Measurements from ENCODE around the gene COLEC12. TPM values are rescaled to one million over a fixed set of nuclear protein-coding genes. Genes with fewer than 3 reads are reported as not detected.

COLEC12 gene
- total and polyA plus RNA-seq, 8 donors = 32.9 to 124 (median 103) TPM

DNA sequence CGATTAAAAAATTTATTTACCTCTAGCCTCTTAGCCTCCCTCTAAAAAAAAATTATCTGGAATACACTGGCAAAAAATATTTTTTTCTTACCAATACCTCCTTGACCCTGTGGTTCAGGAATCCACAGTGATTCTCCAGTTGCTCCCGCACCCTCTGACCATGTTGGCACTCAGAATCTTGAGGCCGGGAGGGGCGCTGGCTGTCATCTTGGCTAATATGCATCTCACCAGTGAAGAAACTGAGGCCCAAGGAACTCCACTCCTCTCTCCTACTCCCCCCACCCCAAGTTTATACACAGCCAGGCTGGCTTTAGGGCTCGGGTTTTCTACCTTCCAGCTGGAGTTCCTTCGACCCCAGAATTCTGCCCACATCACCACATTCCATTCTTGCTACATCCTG lies 134.8 kb downstream of the COLEC12 start:
- no peaks in the 10 kb centered on the region for H3K9me3 ChIP-seq
- no peak overlapping the region for H3K4me3 ChIP-seq
- ATAC-seq = no peak
- H3K36me3 ChIP-seq = no peaks in the 10 kb centered on the region
- intact Hi-C loops (cut with DNase I) = no loop called here
- TF ChIP-seq, protein P1, sequence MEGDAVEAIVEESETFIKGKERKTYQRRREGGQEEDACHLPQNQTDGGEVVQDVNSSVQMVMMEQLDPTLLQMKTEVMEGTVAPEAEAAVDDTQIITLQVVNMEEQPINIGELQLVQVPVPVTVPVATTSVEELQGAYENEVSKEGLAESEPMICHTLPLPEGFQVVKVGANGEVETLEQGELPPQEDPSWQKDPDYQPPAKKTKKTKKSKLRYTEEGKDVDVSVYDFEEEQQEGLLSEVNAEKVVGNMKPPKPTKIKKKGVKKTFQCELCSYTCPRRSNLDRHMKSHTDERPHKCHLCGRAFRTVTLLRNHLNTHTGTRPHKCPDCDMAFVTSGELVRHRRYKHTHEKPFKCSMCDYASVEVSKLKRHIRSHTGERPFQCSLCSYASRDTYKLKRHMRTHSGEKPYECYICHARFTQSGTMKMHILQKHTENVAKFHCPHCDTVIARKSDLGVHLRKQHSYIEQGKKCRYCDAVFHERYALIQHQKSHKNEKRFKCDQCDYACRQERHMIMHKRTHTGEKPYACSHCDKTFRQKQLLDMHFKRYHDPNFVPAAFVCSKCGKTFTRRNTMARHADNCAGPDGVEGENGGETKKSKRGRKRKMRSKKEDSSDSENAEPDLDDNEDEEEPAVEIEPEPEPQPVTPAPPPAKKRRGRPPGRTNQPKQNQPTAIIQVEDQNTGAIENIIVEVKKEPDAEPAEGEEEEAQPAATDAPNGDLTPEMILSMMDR (IDR thresholded peaks at IDR 0.05) = no peak
- H3K27ac ChIP-seq = no peak overlapping the region
- no peak for DNase-seq
- H3K4me1 ChIP-seq = peaks cover 9 to 26% of the 10 kb centered on the region in 2 donors
- H3K27me3 ChIP-seq = no peaks in the 10 kb centered on the region

DNA sequence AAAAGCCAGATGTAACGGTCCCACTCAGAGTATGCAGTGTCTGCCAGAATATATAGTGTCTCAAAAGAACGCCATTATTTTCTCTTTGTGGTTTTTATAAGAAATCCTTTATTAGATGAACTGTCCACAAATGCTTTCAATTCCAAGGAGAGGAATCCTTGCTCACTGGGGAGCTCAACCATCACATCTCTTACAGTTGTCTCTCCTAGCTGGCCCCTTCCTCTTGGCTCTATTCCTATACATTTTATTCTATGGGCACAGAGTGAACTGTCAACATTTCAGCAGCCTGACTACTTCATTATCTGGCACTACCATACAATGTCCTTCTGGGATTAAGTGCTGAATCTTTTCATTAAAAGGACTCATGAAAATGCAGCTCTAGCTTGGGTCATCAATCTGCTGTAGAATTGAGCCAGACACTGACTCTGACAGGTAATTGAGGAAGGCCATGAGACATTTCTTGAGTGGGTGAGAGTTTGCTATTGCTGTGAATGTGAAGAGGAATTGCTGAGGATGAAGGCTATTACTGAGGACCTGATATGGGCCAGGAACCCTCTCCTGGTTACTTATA lies 136.2 kb downstream of the COLEC12 start:
- no peak for ATAC-seq
- intact Hi-C loops (cut with DNase I) = no loop called here
- no peak for DNase-seq
- Histone ChIP-seq H3K4me3 (no peak overlapping the region), H3K36me3 (no peaks in the 10 kb centered on the region), H3K27me3 (no peaks in the 10 kb centered on the region), H3K9me3 (no peaks in the 10 kb centered on the region), H3K27ac (no peak overlapping the region), H3K4me1 (peaks cover 9 to 25% of the 10 kb centered on the region in 2 donors)
- TF ChIP-seq, protein P1 (IDR thresholded peaks at IDR 0.05) = no peak

- DNase-seq (peak in 1 of 4 donors; percentile 44), ATAC-seq (peak; percentile 45)
- intact Hi-C loops (cut with DNase I) = no loop called here
- no peaks in the 10 kb centered on the region for H3K9me3 ChIP-seq
- TF ChIP-seq, protein P1 (IDR thresholded peaks at IDR 0.05) = no peak
- no peaks in the 10 kb centered on the region for H3K36me3 ChIP-seq
- H3K4me3 ChIP-seq = no peak overlapping the region
- peak overlapping the region in 1 of 2 donors; percentile 50 for H3K27ac ChIP-seq
- H3K4me1 ChIP-seq = peaks cover 9 to 25% of the 10 kb centered on the region in 2 donors
- no peaks in the 10 kb centered on the region for H3K27me3 ChIP-seq
Measured at GRCh38 chr18:363301-364085, 137.0 kb downstream of the COLEC12 start.

DNA sequence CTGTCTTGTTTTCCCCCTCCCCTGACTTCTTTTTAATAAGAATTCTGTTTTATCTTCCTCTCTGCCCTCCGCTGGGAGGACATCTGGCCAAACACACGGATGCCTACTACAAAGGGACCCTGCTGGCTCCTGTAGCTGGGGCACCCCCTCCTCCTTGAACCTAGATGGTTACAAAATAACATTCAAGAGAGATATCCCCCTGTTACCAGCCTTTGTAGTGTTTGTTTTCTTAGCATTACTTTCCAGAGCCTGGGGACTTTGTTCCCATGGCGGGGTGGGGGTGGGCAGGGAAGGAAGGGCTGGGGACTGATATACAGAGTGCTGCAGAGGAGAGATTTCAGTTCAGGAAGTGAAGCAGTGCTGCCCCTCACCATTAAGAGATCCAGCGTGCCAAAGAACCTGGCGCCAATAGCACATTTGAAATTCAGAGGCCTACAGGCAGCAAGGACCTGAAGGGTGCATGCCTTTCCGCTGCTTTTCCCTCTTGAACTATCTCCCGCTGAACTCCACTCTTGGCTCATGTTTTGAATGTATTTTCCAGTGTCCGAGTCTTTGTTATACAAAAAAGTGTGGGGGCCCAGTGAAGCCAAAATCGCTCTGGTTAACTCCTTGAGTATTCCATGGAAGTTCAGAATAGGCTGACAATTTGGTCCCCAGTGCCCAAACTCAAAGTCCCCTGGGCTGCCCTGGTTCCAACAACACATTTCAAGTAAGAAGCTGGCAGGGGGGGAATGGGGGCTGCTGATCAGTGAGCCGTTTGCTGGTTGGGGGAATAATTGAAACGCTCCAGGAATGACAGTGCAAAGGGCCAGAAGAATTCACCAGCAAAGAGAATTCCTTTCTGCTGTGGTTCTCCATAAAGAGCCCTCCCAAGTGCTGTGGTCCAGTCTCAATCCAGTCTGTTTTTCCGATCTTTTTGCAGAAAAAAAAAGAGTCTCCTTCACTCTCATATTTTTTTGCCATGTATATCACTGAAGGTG lies 137.9 kb downstream of the COLEC12 start:
- H3K4me3 ChIP-seq = no peak overlapping the region
- H3K27ac ChIP-seq = peak overlapping the region in 1 of 2 donors; percentile 50
- ATAC-seq (peak; percentile 21), DNase-seq (peak in 1 of 4 donors; percentile 48)
- H3K4me1 ChIP-seq = peaks cover 9 to 25% of the 10 kb centered on the region in 2 donors
- intact Hi-C loops (cut with DNase I) = no loop called here
- H3K27me3 ChIP-seq = no peaks in the 10 kb centered on the region
- TF ChIP-seq, protein P1 (IDR thresholded peaks at IDR 0.05) = no peak
- no peaks in the 10 kb centered on the region for H3K9me3 ChIP-seq
- H3K36me3 ChIP-seq = no peaks in the 10 kb centered on the region
